Measurements from ENCODE around the gene PPP2R3A.
"Not testable (repeated sequence)": the region's sequence is repeated elsewhere in the genome, so short reads cannot be mapped to it uniquely, and the experiment has no call there.

The PPP2R3A gene

DNA sequence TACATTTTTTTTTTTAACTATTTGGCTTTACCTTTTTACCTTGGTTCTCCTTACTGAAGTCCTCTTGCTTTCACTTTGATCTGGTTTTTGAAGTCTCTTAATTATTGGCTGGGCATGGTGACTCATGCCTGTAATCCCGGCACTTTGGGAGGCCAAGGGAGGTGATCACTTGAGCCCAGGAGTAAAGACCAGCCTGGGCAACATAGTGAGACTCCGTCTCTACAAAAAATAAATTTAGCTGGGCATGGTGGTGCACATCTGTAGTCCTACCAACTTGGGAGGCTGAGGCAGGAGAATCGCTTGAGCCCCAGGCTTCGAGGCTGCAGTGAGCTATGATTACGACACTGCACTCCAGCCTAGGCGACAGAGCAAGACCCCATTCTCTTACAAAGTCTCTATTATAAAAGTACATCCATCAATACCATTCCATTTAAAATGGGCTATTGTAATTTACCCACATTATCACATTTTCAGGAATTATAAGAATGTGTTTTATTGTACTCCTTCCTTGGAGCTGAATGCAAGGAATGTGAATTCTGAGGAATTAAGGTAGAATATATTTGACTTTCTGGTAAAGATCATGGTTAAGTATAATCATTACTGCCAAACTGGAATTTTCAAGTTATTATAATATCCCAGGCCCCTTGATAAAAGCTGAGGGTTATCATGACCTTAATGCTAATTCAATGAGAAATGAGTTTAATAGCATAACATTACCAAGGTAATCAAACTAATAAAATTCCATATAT lies 181.6 kb downstream of the PPP2R3A start:
- Histone ChIP-seq H3K4me2 (no peak overlapping the region), H3K9ac (no peak overlapping the region), H3K9me3 (no peaks in the 10 kb centered on the region), H3K27ac (no peak overlapping the region), H4K20me1 (peaks cover 67% of the 10 kb centered on the region), H3K4me1 (0 out of 2 replicates have a peak, but pooled peaks cover under 1% of the 10 kb centered on the region), H3K4me3 (no peak overlapping the region), H3K36me3 (peaks cover 74% of the 10 kb centered on the region), H3K27me3 (no peaks in the 10 kb centered on the region)
- no peak for TF ChIP-seq Cebpa-rat (IDR thresholded peaks at IDR 0.05)

DNA sequence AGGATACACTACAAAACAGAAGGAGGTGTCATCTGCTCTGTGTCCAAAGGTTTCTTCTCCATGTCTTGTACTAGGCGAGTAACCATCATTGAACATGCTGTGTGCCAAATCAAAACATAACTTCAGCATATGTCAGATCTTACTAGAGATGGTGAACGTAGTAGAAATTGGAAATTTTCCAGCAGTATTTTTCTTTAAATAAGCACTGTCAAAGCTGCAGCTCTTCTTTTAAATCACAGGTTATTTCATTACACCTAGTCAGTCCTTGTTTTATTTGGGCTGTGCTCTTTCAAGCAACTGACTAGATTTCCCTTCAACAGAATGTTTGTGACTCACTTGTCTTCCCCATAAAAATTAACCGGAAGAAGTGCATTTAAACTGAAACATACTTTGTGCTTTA lies 184.1 kb downstream of the PPP2R3A start:
- Histone ChIP-seq H3K4me3 (no peak overlapping the region), H3K27ac (no peak overlapping the region), H3K4me2 (no peak overlapping the region), H3K36me3 (peaks cover 73% of the 10 kb centered on the region), H3K9me3 (no peaks in the 10 kb centered on the region), H4K20me1 (peaks cover 87% of the 10 kb centered on the region), H3K4me1 (no peaks in the 10 kb centered on the region), H3K9ac (no peak overlapping the region), H3K27me3 (no peaks in the 10 kb centered on the region)
- TF ChIP-seq Cebpa-rat (IDR thresholded peaks at IDR 0.05): no peak

DNA sequence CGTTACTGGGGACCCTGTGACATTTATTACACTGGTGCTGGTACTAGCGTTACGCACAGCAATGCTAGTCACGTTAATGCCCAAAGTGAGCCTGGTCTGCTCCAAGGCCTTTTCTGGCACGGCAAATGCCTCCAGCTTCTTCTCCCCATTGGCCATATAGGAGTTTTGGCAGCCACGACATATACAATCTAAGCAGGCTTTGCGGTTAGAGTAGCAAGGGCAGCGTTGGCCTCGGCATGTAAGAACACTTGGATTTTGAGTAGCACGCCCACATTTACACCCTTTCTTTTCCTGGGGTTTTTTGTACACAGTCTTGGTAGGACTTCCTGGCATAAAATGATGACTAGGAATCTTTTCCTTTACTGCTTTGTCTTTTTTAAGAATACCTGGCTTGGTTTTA lies 185.7 kb downstream of the PPP2R3A start:
- Histone ChIP-seq H3K9ac (no peak overlapping the region), H3K27ac (no peak overlapping the region), H3K4me2 (no peak overlapping the region), H3K4me1 (no peaks in the 10 kb centered on the region), H3K27me3 (no peaks in the 10 kb centered on the region), H4K20me1 (peaks cover 99% of the 10 kb centered on the region), H3K9me3 (no peaks in the 10 kb centered on the region), H3K4me3 (no peak overlapping the region), H3K36me3 (peaks cover 66% of the 10 kb centered on the region)
- no peak for TF ChIP-seq Cebpa-rat (IDR thresholded peaks at IDR 0.05)

DNA sequence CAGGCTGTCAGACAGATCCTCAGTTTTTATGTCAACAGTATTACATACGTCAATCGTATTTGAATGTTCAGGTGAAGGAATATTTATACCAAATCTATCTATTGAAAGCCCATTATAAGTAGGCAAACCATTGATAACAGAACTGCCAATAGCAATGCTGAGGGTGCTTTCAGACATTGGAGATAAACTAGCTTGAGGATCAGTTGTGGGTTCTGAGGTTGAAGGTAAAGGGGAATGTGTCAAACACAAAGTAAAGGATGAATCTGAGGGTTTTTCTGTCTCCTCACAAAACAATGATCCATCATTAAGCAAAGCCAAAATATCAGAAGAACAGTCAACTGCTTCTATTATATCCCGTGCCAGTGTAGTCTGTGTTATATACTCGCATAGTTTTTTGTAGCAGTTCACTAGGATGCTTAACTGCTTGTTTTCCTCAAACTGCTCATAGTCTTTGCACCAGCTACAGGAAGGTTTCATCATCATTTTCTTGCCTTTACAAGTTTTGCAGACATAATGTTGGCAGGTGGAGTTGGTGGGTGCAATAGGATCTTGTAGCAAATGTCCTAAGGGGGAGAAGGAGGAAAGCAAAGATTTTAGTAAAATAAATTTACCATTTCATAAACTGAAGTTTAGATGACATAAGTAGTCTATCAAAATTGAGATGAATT lies 186.8 kb downstream of the PPP2R3A start:
- Histone ChIP-seq H4K20me1 (peaks cover 100% of the 10 kb centered on the region), H3K36me3 (peaks cover 65% of the 10 kb centered on the region), H3K9me3 (no peaks in the 10 kb centered on the region), H3K27me3 (no peaks in the 10 kb centered on the region), H3K4me1 (no peaks in the 10 kb centered on the region), H3K4me2 (no peak overlapping the region), H3K4me3 (no peak overlapping the region), H3K9ac (no peak overlapping the region), H3K27ac (no peak overlapping the region)
- TF ChIP-seq Cebpa-rat (IDR thresholded peaks at IDR 0.05): no peak

DNA sequence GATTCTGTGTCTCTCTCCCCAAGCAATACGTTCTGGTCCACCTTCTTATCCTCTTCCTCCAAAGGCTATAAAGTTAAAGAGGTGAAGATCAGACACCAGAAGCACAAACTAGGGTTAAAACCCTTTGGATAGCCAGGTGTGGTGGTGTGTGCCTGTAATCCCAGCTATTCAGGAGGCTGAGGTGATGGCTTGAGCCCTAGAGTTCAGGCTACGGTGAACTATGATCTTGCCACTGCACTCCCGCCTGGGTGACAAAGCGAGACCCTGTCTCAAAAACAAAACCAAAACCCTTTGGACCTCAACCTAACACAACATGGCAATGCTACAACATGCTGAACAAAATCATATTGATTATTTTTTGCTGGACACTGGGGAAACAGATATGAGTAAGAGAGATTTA lies 187.4 kb downstream of the PPP2R3A start:
- H4K20me1 ChIP-seq: peaks cover 100% of the 10 kb centered on the region
- H3K4me2 ChIP-seq: no peak overlapping the region
- TF ChIP-seq Cebpa-rat (IDR thresholded peaks at IDR 0.05): no peak
- H3K27me3 ChIP-seq: no peaks in the 10 kb centered on the region
- no peaks in the 10 kb centered on the region for H3K4me1 ChIP-seq
- H3K4me3 ChIP-seq: no peak overlapping the region
- H3K9ac ChIP-seq: no peak overlapping the region
- peaks cover 58% of the 10 kb centered on the region for H3K36me3 ChIP-seq
- 0 out of 2 replicates have a peak, but pooled peaks cover 2% of the 10 kb centered on the region for H3K9me3 ChIP-seq
- H3K27ac ChIP-seq: no peak overlapping the region

DNA sequence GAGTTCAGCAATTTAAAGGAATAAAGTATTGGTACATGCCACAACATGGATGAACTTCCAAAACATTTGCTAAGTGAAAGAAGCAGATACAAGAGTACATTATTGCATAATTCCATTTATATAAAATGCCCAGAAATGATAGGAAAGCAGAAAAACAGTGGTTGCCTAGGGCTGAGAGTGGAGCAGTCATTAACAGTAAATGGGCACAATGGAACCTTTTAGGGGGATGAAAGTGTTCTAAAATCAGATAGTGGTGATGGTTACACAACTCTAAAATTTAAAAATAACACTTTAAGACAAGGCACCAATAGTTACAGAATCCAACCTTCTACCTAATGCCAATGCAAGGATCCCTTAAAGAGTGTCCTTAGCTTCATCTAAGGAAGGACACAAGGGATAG lies 196.0 kb downstream of the PPP2R3A start:
- no peak overlapping the region for H3K4me3 ChIP-seq
- no peak for TF ChIP-seq Cebpa-rat (IDR thresholded peaks at IDR 0.05)
- H3K9me3 ChIP-seq: peaks cover 71% of the 10 kb centered on the region
- no peak overlapping the region for H3K9ac ChIP-seq
- no peaks in the 10 kb centered on the region for H3K27me3 ChIP-seq
- H3K4me1 ChIP-seq: peaks cover 18% of the 10 kb centered on the region
- no peak overlapping the region for H3K27ac ChIP-seq
- peaks cover 26% of the 10 kb centered on the region for H3K36me3 ChIP-seq
- H4K20me1 ChIP-seq: peaks cover 98% of the 10 kb centered on the region
- no peak overlapping the region for H3K4me2 ChIP-seq

DNA sequence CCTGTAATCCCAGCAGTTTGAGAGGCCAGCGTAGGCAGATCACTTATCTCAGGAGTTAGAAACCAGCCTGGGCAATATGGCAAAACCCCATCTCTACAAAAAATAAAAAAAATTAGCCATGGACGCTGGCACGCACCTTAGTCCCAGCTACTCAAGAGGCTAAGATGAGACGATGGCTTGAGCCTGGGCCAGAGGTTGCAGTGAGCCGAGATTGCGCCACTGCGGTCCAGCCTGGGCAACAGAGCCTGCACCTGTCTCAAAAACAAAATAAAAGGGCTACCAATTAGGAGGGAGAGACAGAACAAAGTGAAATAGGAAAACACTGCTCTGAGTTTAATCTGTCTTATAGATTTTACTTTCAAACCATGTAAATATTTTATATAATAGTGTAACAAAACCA lies 196.8 kb downstream of the PPP2R3A start:
- Histone ChIP-seq H3K27ac (no peak overlapping the region), H3K4me2 (no peak overlapping the region), H3K36me3 (peaks cover 25% of the 10 kb centered on the region), H3K9ac (no peak overlapping the region), H4K20me1 (peaks cover 98% of the 10 kb centered on the region), H3K27me3 (no peaks in the 10 kb centered on the region), H3K4me3 (no peak overlapping the region), H3K4me1 (peaks cover 18% of the 10 kb centered on the region), H3K9me3 (peaks cover 71% of the 10 kb centered on the region)
- TF ChIP-seq Cebpa-rat (IDR thresholded peaks at IDR 0.05): no peak

DNA sequence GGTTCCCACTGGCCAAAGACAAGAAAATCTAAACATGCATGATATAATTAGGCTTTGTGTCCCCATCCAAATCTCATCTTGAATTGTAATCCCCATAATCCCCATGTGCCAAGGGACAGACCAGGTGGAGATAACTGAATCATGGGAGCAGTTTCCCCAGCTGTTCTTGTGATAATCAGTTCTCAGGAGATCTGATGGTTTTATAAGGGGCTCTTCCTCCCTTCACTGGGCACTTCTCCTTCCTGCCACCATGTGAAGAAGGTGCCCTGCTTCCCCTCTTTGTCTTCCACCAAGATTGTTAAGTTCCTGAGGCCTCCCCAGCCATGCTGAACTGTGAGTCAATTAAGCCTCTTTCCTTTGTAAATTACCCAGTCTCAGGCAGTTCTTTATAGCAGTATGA lies 198.1 kb downstream of the PPP2R3A start:
- H3K27ac ChIP-seq, H3K27me3 ChIP-seq, H3K9ac ChIP-seq, H3K4me3 ChIP-seq: not testable (repeated sequence)
- peaks cover 98% of the 10 kb centered on the region for H4K20me1 ChIP-seq
- H3K9me3 ChIP-seq: peaks cover 62% of the 10 kb centered on the region
- peaks cover 25% of the 10 kb centered on the region for H3K36me3 ChIP-seq
- peak overlapping the region; percentile 40 for H3K4me2 ChIP-seq
- peaks cover 18% of the 10 kb centered on the region for H3K4me1 ChIP-seq

DNA sequence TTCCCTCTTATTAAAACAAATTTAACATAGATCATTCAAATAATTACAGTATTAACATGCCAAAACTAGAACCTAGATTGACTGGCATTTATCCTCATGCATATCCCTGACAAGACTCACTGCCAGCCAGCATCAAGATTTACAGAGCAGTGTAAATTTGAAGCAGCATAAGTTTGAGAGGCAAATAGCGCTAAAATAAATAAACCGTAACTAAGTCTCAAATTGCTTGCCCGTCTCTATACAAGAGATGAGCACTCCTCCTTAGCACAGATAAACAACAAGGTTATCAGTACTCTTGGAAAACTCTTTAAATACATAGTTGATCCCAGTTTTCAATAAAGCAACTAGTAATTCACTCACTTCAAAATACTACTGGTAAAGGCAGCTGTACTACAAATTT lies 201.0 kb downstream of the PPP2R3A start:
- H3K27me3 ChIP-seq: no peaks in the 10 kb centered on the region
- H3K4me3 ChIP-seq: no peak overlapping the region
- TF ChIP-seq Cebpa-rat (IDR thresholded peaks at IDR 0.05): no peak
- peaks cover 24% of the 10 kb centered on the region for H3K4me1 ChIP-seq
- H3K36me3 ChIP-seq: peaks cover 33% of the 10 kb centered on the region
- no peak overlapping the region for H3K4me2 ChIP-seq
- H3K27ac ChIP-seq: no peak overlapping the region
- H3K9me3 ChIP-seq: peaks cover 49% of the 10 kb centered on the region
- H3K9ac ChIP-seq: no peak overlapping the region
- peaks cover 100% of the 10 kb centered on the region for H4K20me1 ChIP-seq

DNA sequence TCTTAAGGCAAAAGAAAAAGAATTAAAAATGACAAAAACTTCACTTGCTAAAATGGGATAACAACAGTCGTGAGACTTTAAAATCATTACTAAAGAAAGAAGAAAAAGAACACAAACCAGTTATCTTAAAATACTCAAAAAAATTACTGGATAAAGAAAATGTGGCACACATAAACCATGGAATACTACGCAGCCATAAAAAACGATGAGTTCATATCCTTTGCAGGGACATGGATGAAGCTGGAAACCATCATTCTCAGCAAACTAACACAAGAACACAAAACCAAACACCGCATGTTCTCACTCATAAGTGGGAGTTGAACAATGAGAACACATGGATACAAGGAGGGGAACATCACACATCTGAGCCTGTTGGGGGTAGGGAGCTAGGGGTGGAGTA lies 202.7 kb downstream of the PPP2R3A start:
- H3K9me3 ChIP-seq: peaks cover 31% of the 10 kb centered on the region
- not testable (repeated sequence) for H3K27ac ChIP-seq, H3K9ac ChIP-seq, H3K4me3 ChIP-seq, H3K4me2 ChIP-seq, H3K27me3 ChIP-seq
- H3K4me1 ChIP-seq: peaks cover 41% of the 10 kb centered on the region
- peaks cover 100% of the 10 kb centered on the region for H4K20me1 ChIP-seq
- H3K36me3 ChIP-seq: peaks cover 29% of the 10 kb centered on the region; the same call in 1 of the 2 replicates

Data from BLaER1 (cell line).